Measurements from ENCODE around the gene ANG.
"Not testable (repeated sequence)": the region's sequence is repeated elsewhere in the genome, so short reads cannot be mapped to it uniquely, and the experiment has no call there.

Gene ANG

GRCh38 chr14:20692116-20692751 lies 3.7 kb downstream of the ANG start:
- intact Hi-C loops (cut with DNase I), result loop anchor here (5.0 kb wide), 1 partner anchor 160 kb away; no protein-coding TSS in a partner anchor
- DNase-seq, result no peak

GRCh38 chr14:20696764-20697163 lies 8.2 kb downstream of the ANG start:
- intact Hi-C loops (cut with DNase I), result loop anchor here (1.0 to 5.0 kb wide), 2 partner anchors 159 to 276 kb away; no protein-coding TSS in a partner anchor
- no peak for DNase-seq

GRCh38 chr14:20697273-20698017 lies 8.9 kb downstream of the ANG start:
- intact Hi-C loops (cut with DNase I), result loop anchor here (1.0 to 5.0 kb wide), 2 partner anchors 158 to 275 kb away; no protein-coding TSS in a partner anchor
- DNase-seq, result peak in 7 of 10 donors; percentile 66 to 95 (median 77)

GRCh38 chr14:20698018-20698329 lies 9.4 kb downstream of the ANG start:
- intact Hi-C loops (cut with DNase I), result loop anchor here (5.0 kb wide), 1 partner anchor 274 kb away; no protein-coding TSS in a partner anchor

GRCh38 chr14:20698934-20699333 lies 10.4 kb downstream of the ANG start:
- intact Hi-C loops (cut with DNase I), result loop anchor here (5.0 kb wide), 1 partner anchor 273 kb away; no protein-coding TSS in a partner anchor
- no peak for DNase-seq

More at GRCh38 chr14:20698018-20698329, 9.4 kb downstream of the ANG start:
- no peak for DNase-seq

GRCh38 chr14:20699931-20700330 lies 11.4 kb downstream of the ANG start:
- intact Hi-C loops (cut with DNase I), result loop anchor here (5.0 kb wide), 2 partner anchors 172 to 272 kb away; no protein-coding TSS in a partner anchor
- no peak for DNase-seq

- intact Hi-C loops (cut with DNase I), result loop anchor here (5.0 kb wide), 1 partner anchor 171 kb away; no protein-coding TSS in a partner anchor
- not testable (repeated sequence) for DNase-seq
These were observed 12.4 kb downstream of the ANG start for GRCh38 chr14:20700965-20701364.

GRCh38 chr14:20706657-20707355 lies 18.2 kb downstream of the ANG start:
- DNase-seq, result no peak
- intact Hi-C loops (cut with DNase I), result no loop called here

GRCh38 chr14:20707622-20708021 lies 19.1 kb downstream of the ANG start:
- intact Hi-C loops (cut with DNase I), result no loop called here
- DNase-seq, result no peak

- DNase-seq, result no peak
- intact Hi-C loops (cut with DNase I), result no loop called here
These were observed 22.7 kb downstream of the ANG start for GRCh38 chr14:20711261-20711660.

GRCh38 chr14:20711685-20712084 lies 23.1 kb downstream of the ANG start:
- no peak for DNase-seq
- intact Hi-C loops (cut with DNase I), result no loop called here

GRCh38 chr14:20712904-20713303 lies 24.3 kb downstream of the ANG start:
- intact Hi-C loops (cut with DNase I), result no loop called here

GRCh38 chr14:20714593-20715250 lies 26.2 kb downstream of the ANG start:
- intact Hi-C loops (cut with DNase I), result no loop called here
- DNase-seq, result peak in 6 of 10 donors; percentile 24 to 93 (median 46)

More at GRCh38 chr14:20712904-20713303, 24.3 kb downstream of the ANG start:
- DNase-seq, result no peak

- DNase-seq, result no peak
- intact Hi-C loops (cut with DNase I), result no loop called here
These were observed 31.2 kb downstream of the ANG start for GRCh38 chr14:20719777-20720176.

- intact Hi-C loops (cut with DNase I), result no loop called here
These were observed 32.2 kb downstream of the ANG start for GRCh38 chr14:20720741-20721140.

GRCh38 chr14:20722016-20722415 lies 33.5 kb downstream of the ANG start:
- DNase-seq, result no peak
- intact Hi-C loops (cut with DNase I), result no loop called here

More at GRCh38 chr14:20720741-20721140, 32.2 kb downstream of the ANG start:
- no peak for DNase-seq

GRCh38 chr14:20723488-20723887 lies 34.9 kb downstream of the ANG start:
- peak in 2 of 10 donors; percentile 20 to 75 for DNase-seq

GRCh38 chr14:20726121-20726520 lies 37.6 kb downstream of the ANG start:
- intact Hi-C loops (cut with DNase I); DNase-seq: not testable (repeated sequence)

More at GRCh38 chr14:20723488-20723887, 34.9 kb downstream of the ANG start:
- intact Hi-C loops (cut with DNase I), result no loop called here

- DNase-seq, result no peak
- intact Hi-C loops (cut with DNase I), result no loop called here
These were observed 38.0 kb downstream of the ANG start for GRCh38 chr14:20726531-20726930.

GRCh38 chr14:20730891-20731290 lies 42.3 kb downstream of the ANG start:
- intact Hi-C loops (cut with DNase I), result no loop called here
- DNase-seq, result no peak

All from posterior cingulate gyrus (tissue), 11 donors.